Prostate gland (tissue), 2 donors: ENCODE measurements around the gene BCAP29. TPM values are rescaled to one million over a fixed set of nuclear protein-coding genes. Genes with fewer than 3 reads are reported as not detected.

Experiments
- DNase-seq: peaks from one replicate; pipeline ENCODE4 v3.0.0-alpha.2; 2019; ENCODE audit warnings: low spot score
- H3K27ac ChIP-seq, 2 donors: fragments of 200-600 bp; sonication (generic); 2 replicates each; pipeline ENCODE4 v1.5.1; 2017 to 2019
- H3K27me3 ChIP-seq: fragments of 200-600 bp; sonication (generic); replicated peaks from 2 replicates; pipeline ENCODE4 v1.5.1; 2019; ENCODE audit not compliant: insufficient read depth
- H3K36me3 ChIP-seq, 2 donors: fragments of 200-600 bp; sonication (generic); 1 replicate in 1 of 2; 2 replicates in 1 of 2; pipeline versions ENCODE4 v1.5.1 to v1.8.1; 2017 to 2019
- H3K4me1 ChIP-seq: fragments of 200-600 bp; sonication (generic); replicated peaks from 2 replicates; pipeline ENCODE4 v1.5.1; 2019
- H3K4me3 ChIP-seq, 2 donors: fragments of 200-600 bp; sonication (generic); 2 replicates each; pipeline ENCODE4 v1.5.1; 2017 to 2019
- H3K9me3 ChIP-seq: fragments of 200-600 bp; sonication (generic); 2 replicates; pipeline ENCODE4 v1.5.1; 2017
- POLR2A ChIP-seq: fragments of 450-650 bp; IDR thresholded peaks from one replicate; pipeline ENCODE4 v1.6.1; 2016; ENCODE audit warnings: antibody characterized with exemption, mild to moderate bottlenecking
- POLR2AphosphoS5 ChIP-seq: sonication (generic); formaldehyde crosslinking; IDR thresholded peaks from one replicate; pipeline ENCODE4 v1.6.1; 2017; ENCODE audit warnings: antibody characterized with exemption
- WGBS: methylation state at CpG from one replicate; pipeline ENCODE4 v1.1.5; 2018; 5-methylcytosine and 5-hydroxymethylcytosine counted together
- intact Hi-C: fragments of 100-400 bp; cut with DNase I; formaldehyde crosslinking; loops from one replicate; pipeline ENCODE4 v1.14.2; 2022
- total RNA-seq, 2 donors: library from RNA; depleted of rRNA; stranded (reverse); fragments of >200 nt; gene quantifications; one replicate each; pipeline ENCODE4 v1.1.0, GENCODE V29; 2016
- TF ChIP-seq, protein P1 (sequence below), 4 experiments: fragments of 200-600 bp in 2 of 4; fragments of 450-650 bp in 2 of 4; sonication (generic) in 2 of 4; IDR thresholded peaks; 1 replicate in 3 of 4; 2 replicates in 1 of 4; pipeline ENCODE4 v1.5.1; 2016 to 2019; ENCODE audit warnings: antibody characterized with exemption in 4 of 4, mild to moderate bottlenecking in 2 of 4, moderate library complexity in 2 of 4

Gene BCAP29
- total RNA-seq, 2 donors from 2014 or later = 95.4 to 99.9 TPM

- H3K27me3 ChIP-seq = no peaks in the 10 kb centered on the region
- H3K27ac ChIP-seq = peak overlapping the region; percentile 49 to 52
- TF ChIP-seq, protein P1, sequence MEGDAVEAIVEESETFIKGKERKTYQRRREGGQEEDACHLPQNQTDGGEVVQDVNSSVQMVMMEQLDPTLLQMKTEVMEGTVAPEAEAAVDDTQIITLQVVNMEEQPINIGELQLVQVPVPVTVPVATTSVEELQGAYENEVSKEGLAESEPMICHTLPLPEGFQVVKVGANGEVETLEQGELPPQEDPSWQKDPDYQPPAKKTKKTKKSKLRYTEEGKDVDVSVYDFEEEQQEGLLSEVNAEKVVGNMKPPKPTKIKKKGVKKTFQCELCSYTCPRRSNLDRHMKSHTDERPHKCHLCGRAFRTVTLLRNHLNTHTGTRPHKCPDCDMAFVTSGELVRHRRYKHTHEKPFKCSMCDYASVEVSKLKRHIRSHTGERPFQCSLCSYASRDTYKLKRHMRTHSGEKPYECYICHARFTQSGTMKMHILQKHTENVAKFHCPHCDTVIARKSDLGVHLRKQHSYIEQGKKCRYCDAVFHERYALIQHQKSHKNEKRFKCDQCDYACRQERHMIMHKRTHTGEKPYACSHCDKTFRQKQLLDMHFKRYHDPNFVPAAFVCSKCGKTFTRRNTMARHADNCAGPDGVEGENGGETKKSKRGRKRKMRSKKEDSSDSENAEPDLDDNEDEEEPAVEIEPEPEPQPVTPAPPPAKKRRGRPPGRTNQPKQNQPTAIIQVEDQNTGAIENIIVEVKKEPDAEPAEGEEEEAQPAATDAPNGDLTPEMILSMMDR (IDR thresholded peaks at IDR 0.05) = no peak
- TF ChIP-seq POLR2A (no peak), POLR2AphosphoS5 (no peak)
- peaks cover 8% of the 10 kb centered on the region for H3K4me1 ChIP-seq
- H3K9me3 ChIP-seq = no peaks in the 10 kb centered on the region
- intact Hi-C loops = no loop called here
- 43% methylated on average over 1 of the region's 1 CpG for WGBS
- no peak overlapping the region for H3K4me3 ChIP-seq
- DNase-seq = no peak
- H3K36me3 ChIP-seq = no peaks in the 10 kb centered on the region
Observed at GRCh38 chr7:107597582-107597916, 17.5 kb downstream of the BCAP29 start.

DNA sequence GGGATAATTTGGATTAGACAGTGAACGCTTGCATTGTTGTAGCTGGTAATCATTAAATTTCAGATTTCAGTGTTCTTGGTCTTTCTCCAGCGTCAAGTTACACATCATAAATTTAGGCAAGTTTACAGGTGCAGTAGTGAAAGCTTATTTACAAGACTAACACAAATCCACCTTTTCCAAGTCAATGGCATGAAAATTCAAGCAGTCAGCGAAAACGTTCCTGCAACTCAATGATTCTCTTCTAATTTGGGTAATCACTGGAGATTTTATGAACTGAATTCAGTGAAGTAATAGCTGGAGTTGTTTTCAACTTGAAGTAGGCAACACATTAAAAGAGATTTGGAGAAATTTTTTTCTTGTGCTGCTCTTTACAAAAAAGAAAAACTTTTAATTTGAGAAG, 17.9 kb downstream of the BCAP29 start:
- WGBS = 41% methylated on average over 4 of the region's 4 CpGs
- TF ChIP-seq POLR2A (no peak), POLR2AphosphoS5 (peak; percentile 11)
- TF ChIP-seq, protein P1 (IDR thresholded peaks at IDR 0.05) = no peak
- no peak overlapping the region for H3K4me3 ChIP-seq
- no peaks in the 10 kb centered on the region for H3K36me3 ChIP-seq
- intact Hi-C loops = no loop called here
- H3K27me3 ChIP-seq = no peaks in the 10 kb centered on the region
- peaks cover 8% of the 10 kb centered on the region for H3K4me1 ChIP-seq
- no peaks in the 10 kb centered on the region for H3K9me3 ChIP-seq
- no peak for DNase-seq
- peak overlapping the region in 1 of 2 donors; percentile 52 for H3K27ac ChIP-seq

DNA sequence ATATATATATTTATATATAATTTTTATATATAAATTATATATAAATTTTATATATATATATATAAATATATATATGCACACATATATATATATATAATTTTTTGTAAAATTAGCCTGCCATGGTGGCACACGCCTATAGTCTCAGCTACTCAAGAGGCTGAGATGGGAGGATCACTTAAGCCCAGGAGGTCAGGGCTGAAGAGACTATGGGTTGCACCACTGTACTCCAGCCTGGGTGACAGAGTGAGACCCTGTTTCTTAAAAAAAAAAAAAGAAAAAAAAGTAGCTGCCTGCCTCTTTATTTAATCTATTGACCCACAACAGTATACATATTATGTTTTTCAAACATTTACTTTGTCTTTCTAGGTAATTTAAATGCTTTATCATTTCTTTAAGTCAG, 19.2 kb downstream of the BCAP29 start:
- intact Hi-C loops = no loop called here
- no peak for TF ChIP-seq POLR2AphosphoS5
- TF ChIP-seq, protein P1 (IDR thresholded peaks at IDR 0.05) = no peak
- no peak for TF ChIP-seq POLR2A
- H3K27ac ChIP-seq = no peak overlapping the region
- no peaks in the 10 kb centered on the region for H3K36me3 ChIP-seq
- H3K27me3 ChIP-seq = no peaks in the 10 kb centered on the region
- peaks cover 8% of the 10 kb centered on the region for H3K4me1 ChIP-seq
- H3K9me3 ChIP-seq = no peaks in the 10 kb centered on the region
- 97% methylated on average over 1 of the region's 1 CpG for WGBS
- no peak overlapping the region for H3K4me3 ChIP-seq
- DNase-seq = no peak

- intact Hi-C loops = no loop called here
- no peak for DNase-seq
- H3K9me3 ChIP-seq = no peaks in the 10 kb centered on the region
- H3K27me3 ChIP-seq = no peaks in the 10 kb centered on the region
- no peak overlapping the region for H3K27ac ChIP-seq
- peaks cover 5% of the 10 kb centered on the region for H3K4me1 ChIP-seq
- no peak for TF ChIP-seq POLR2A
- TF ChIP-seq, protein P1 (IDR thresholded peaks at IDR 0.05) = no peak
- TF ChIP-seq POLR2AphosphoS5 = no peak
- H3K36me3 ChIP-seq = no peaks in the 10 kb centered on the region
- 90% methylated on average over 2 of the region's 2 CpGs for WGBS
- H3K4me3 ChIP-seq = no peak overlapping the region
Observed at GRCh38 chr7:107600816-107601215, 20.8 kb downstream of the BCAP29 start.

- H3K4me1 ChIP-seq = no peaks in the 10 kb centered on the region
- 80% methylated on average over 3 of the region's 3 CpGs for WGBS
- no peak for DNase-seq
- H3K4me3 ChIP-seq = no peak overlapping the region
- no peaks in the 10 kb centered on the region for H3K36me3 ChIP-seq
- H3K27me3 ChIP-seq = no peaks in the 10 kb centered on the region
- H3K27ac ChIP-seq = no peak overlapping the region
- intact Hi-C loops = no loop called here
- TF ChIP-seq POLR2AphosphoS5 (no peak), POLR2A (no peak)
- TF ChIP-seq, protein P1 (IDR thresholded peaks at IDR 0.05) = no peak
- H3K9me3 ChIP-seq = no peaks in the 10 kb centered on the region
Observed at GRCh38 chr7:107605218-107605815, 25.3 kb downstream of the BCAP29 start.
